Prostate gland (tissue), 2 donors: ENCODE results near the gene NUDT8.

Source experiments
- CTCF ChIP-seq, 4 experiments: fragments of 200-600 bp in 2 of 4; fragments of 450-650 bp in 2 of 4; sonication (generic) in 2 of 4; IDR thresholded peaks; 1 replicate in 3 of 4; 2 replicates in 1 of 4; pipeline ENCODE4 v1.5.1; 2016 to 2019; ENCODE audit warnings: antibody characterized with exemption in 4 of 4, mild to moderate bottlenecking in 2 of 4, moderate library complexity in 2 of 4
- POLR2A ChIP-seq: fragments of 450-650 bp; IDR thresholded peaks from one replicate; pipeline ENCODE4 v1.6.1; 2016; ENCODE audit warnings: antibody characterized with exemption, mild to moderate bottlenecking

- no peak for TF ChIP-seq CTCF (IDR thresholded peaks at IDR 0.05)
- TF ChIP-seq POLR2A: no peak
Observed at GRCh38 chr11:67577951-67578350, 51.8 kb downstream of the NUDT8 start.
